Gastroesophageal sphincter (tissue), 3 donors: ENCODE results near the gene TNNT2.

ENCODE experiments used
- CTCF ChIP-seq, 4 experiments: fragments of 200-600 bp in 2 of 4; fragments of 450-650 bp in 2 of 4; sonication (generic) in 1 of 4; IDR thresholded peaks; one replicate each; pipeline ENCODE4 v1.5.1; 2017 to 2019; ENCODE audit warnings: antibody characterized with exemption in 4 of 4, mild to moderate bottlenecking in 2 of 4, moderate library complexity in 2 of 4
- POLR2AphosphoS5 ChIP-seq: sonication (generic); formaldehyde crosslinking; IDR thresholded peaks from one replicate; pipeline ENCODE4 v1.6.1; 2017; ENCODE audit warnings: antibody characterized with exemption

GRCh38 chr1:201311356-201312011 is 66.0 kb downstream of the TNNT2 start:
- TF ChIP-seq CTCF (IDR thresholded peaks at IDR 0.05) (no peak), POLR2AphosphoS5 (no peak)
